DMS53 (cell line): ENCODE data around the gene TMEM88.
A peak's percentile ranks its signal among the peaks of the same experiment; 100 is the strongest.

Experiments
- DNase-seq: peaks from one replicate; lab custom pipeline; 2025; lab: John Stamatoyannopoulos, UW

The TMEM88 gene

GRCh38 chr17:7833011-7833794 is 21.7 kb upstream of the TMEM88 start:
- DNase-seq: no peak

- peak; percentile 98 for DNase-seq
Observed at GRCh38 chr17:7833795-7834541, 20.9 kb upstream of the TMEM88 start, which contains the start of gene KDM6B. TSS of gene KDM6B (plus strand) at chr17:7834217. CDS start at chr17:7845555, 11,338 bp downstream.

GRCh38 chr17:7834542-7834956 is 20.3 kb upstream of the TMEM88 start:
- DNase-seq: peak; percentile 87

- peak; percentile 100 for DNase-seq
Observed at GRCh38 chr17:7834957-7835813, 19.7 kb upstream of the TMEM88 start.

GRCh38 chr17:7835814-7836595 is 18.9 kb upstream of the TMEM88 start:
- DNase-seq: peak; percentile 96

GRCh38 chr17:7836596-7837407 is 18.1 kb upstream of the TMEM88 start:
- DNase-seq: peak; percentile 100

- peak; percentile 80 for DNase-seq
Observed at GRCh38 chr17:7837408-7838088, 17.3 kb upstream of the TMEM88 start.

GRCh38 chr17:7838090-7839075 is 16.5 kb upstream of the TMEM88 start:
- peak; percentile 78 for DNase-seq

GRCh38 chr17:7839190-7839875 is 15.5 kb upstream of the TMEM88 start:
- no peak for DNase-seq

GRCh38 chr17:7839876-7840261 is 15.0 kb upstream of the TMEM88 start:
- DNase-seq: peak; percentile 56

- no peak for DNase-seq
Observed at GRCh38 chr17:7840441-7840840, 14.4 kb upstream of the TMEM88 start.

GRCh38 chr17:7840875-7841274 is 14.0 kb upstream of the TMEM88 start:
- DNase-seq: no peak

- DNase-seq: peak; percentile 97
Observed at GRCh38 chr17:7841396-7841914, 13.4 kb upstream of the TMEM88 start.

GRCh38 chr17:7841915-7842379 is 12.9 kb upstream of the TMEM88 start:
- DNase-seq: peak; percentile 96

GRCh38 chr17:7842380-7843256 is 12.2 kb upstream of the TMEM88 start:
- peak; percentile 96 for DNase-seq

- DNase-seq: no peak
Observed at GRCh38 chr17:7843257-7843535, 11.7 kb upstream of the TMEM88 start.
